SK-N-MC (cell line): ENCODE results near the gene CACNA1C.

Source experiments
- DNase-seq: peaks from one replicate; pipeline ENCODE4 v3.0.0-alpha.2; 2011; ENCODE audit warnings: low read depth, low spot score
- H3K27ac ChIP-seq: fragments of 200-600 bp; sonication (generic); 2 replicates; pipeline ENCODE4 v1.5.1; 2016; ENCODE audit warnings: mixed run types
- H3K36me3 ChIP-seq: fragments of 200-600 bp; sonication (generic); 2 replicates; pipeline ENCODE4 v1.6.1; 2017; ENCODE audit warnings: antibody characterized with exemption, low read length, mixed read lengths; ENCODE audit not compliant: insufficient read depth
- H3K4me3 ChIP-seq: fragments of 200-600 bp; sonication (generic); 2 replicates; pipeline ENCODE4 v1.5.1; 2016
- H3K9ac ChIP-seq: fragments of 200-600 bp; sonication (generic); 2 replicates; pipeline ENCODE4 v1.8.0; 2017; ENCODE audit warnings: mixed run types, mixed read lengths; ENCODE audit not compliant: insufficient read length
- H3K9me3 ChIP-seq: fragments of 200-600 bp; sonication (generic); 2 replicates; pipeline ENCODE4 v1.6.1; 2017; ENCODE audit warnings: low read depth, mild to moderate bottlenecking, antibody characterized with exemption, low read length, moderate library complexity, mixed read lengths
- EZH2 ChIP-seq: fragments of 200-600 bp; sonication (generic); IDR thresholded peaks from one replicate; pipeline ENCODE4 v1.6.1; 2017; ENCODE audit warnings: antibody characterized with exemption
- FOXP2 ChIP-seq: optimal IDR thresholded peaks from 2 replicates; pipeline ENCODE3; 2011; ENCODE audit warnings: mild to moderate bottlenecking, moderate library complexity; ENCODE audit not compliant: insufficient read depth; ENCODE audit errors: extremely low read length, control extremely low read depth
- POLR2AphosphoS5 ChIP-seq: IDR thresholded peaks from 2 replicates; pipeline ENCODE4 v1.6.1; 2012; ENCODE audit warnings: mild to moderate bottlenecking, low read depth, low read length, borderline replicate concordance

The CACNA1C gene

GRCh38 chr12:2366711-2367110, 313.9 kb downstream of the CACNA1C start:
- TF ChIP-seq POLR2AphosphoS5, result no peak
- no peak for TF ChIP-seq EZH2
- no peak for TF ChIP-seq FOXP2
- H3K9me3 ChIP-seq, result no peaks in the 10 kb centered on the region
- H3K36me3 ChIP-seq, result no peaks in the 10 kb centered on the region
- H3K9ac ChIP-seq, result no peak overlapping the region
- no peak overlapping the region for H3K4me3 ChIP-seq
- H3K27ac ChIP-seq, result no peak overlapping the region
- no peak for DNase-seq

DNA sequence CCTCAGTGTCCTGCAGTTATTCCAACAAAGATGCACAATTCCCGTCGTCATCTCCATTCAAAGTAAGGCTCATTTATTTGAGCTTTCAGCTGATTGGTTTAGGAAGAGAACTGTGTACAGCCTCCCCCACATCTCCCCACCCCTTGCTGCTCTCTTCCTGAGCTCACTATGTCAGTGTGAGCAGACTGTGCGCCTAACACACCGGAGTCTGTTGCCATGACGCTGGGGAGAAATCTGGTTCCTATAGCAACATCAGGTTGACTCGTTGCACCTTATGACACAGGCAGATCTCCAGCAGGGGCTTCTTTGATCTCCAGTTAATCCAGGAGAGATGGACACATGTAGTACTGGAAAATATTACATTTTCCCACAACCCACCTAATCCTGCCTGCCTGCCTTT, 319.4 kb downstream of the CACNA1C start:
- no peak overlapping the region for H3K9ac ChIP-seq
- no peak overlapping the region for H3K4me3 ChIP-seq
- no peaks in the 10 kb centered on the region for H3K36me3 ChIP-seq
- no peaks in the 10 kb centered on the region for H3K9me3 ChIP-seq
- no peak for TF ChIP-seq FOXP2
- no peak for TF ChIP-seq EZH2
- no peak for TF ChIP-seq POLR2AphosphoS5
- no peak for DNase-seq
- no peak overlapping the region for H3K27ac ChIP-seq

DNA sequence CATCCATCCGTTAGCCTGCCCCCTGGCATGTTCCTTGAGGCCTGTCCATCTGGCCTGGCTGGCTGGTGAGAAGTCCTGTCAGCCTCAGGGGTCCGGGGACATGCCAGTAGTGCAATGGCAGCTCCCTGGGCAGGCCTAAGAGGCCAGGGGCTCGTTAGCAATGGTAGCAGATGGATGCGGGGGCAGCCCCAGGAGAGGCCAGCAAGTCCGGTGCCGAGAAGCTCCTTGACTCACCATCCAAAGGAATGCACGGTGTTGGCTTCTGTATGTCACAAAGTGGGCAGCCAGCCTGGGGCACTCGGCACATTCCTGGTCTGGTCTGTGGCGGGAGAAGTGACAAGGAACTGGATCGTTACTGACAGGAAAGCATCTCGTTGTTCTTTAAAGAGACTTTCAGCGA, 319.9 kb downstream of the CACNA1C start:
- Histone ChIP-seq H3K36me3 (no peaks in the 10 kb centered on the region), H3K9ac (no peak overlapping the region), H3K27ac (no peak overlapping the region), H3K9me3 (no peaks in the 10 kb centered on the region), H3K4me3 (no peak overlapping the region)
- TF ChIP-seq FOXP2 (no peak), POLR2AphosphoS5 (no peak), EZH2 (no peak)
- no peak for DNase-seq

DNA sequence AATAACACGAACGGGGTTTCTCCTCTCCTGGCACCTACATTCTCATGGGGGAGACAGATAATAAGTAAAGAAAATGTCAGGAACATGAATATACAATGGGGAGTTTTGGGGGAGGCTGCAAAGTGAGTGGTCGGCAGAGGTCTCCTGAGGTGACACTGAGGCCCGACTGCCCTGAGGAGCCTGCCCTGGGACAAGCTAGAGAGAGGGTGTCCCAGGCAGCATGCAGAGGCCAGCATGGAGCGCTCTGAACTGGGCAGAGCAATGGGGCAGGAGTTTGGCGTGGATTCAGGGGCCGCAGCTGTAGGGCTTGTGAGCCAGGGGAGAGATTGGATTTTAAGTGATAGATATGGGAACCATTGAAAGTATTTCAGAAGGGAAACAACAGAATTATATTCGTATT, 320.5 kb downstream of the CACNA1C start:
- H3K36me3 ChIP-seq, result no peaks in the 10 kb centered on the region
- H3K9me3 ChIP-seq, result no peaks in the 10 kb centered on the region
- no peak overlapping the region for H3K4me3 ChIP-seq
- H3K27ac ChIP-seq, result no peak overlapping the region
- H3K9ac ChIP-seq, result no peak overlapping the region
- no peak for DNase-seq
- TF ChIP-seq EZH2 (no peak), POLR2AphosphoS5 (no peak), FOXP2 (no peak)

DNA sequence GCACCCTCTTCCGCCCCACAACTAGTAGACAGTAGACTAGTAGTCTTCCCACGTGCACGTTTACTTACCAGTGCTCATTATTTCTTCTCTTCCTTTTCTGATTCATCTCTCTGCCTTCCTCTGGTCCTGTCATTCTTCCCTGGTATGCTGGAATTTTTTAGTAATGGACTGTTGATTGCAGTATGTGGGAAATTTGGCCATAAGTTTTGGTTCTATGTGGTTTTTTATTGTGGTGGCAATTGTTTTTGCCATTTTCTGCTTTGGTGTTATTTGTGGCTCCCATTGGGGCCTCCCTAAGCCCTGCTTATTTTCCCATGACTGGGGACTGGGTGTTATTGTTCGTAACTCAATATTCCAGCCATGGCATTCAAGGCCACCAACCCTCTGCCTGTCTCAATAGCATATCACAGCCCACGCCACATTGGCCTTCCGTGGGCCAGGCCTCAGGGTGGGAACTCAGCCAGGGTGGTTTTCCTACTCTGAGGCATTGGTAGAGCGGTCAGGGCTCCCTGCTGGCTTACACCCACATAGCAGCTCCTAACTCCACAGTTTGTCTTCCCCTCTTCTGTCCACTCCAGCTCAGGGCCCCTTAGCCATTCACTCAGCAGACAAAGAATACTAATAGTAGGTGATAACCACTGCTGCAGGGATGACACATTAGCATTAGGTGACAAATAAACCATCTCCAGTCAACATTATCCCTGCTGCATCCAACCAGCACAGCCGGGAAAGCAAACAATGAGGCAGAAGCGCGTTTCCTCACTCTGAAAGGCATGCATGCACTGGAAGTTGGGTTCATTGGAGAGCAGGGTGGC, 321.5 kb downstream of the CACNA1C start:
- Histone ChIP-seq H3K4me3 (no peak overlapping the region), H3K9me3 (no peaks in the 10 kb centered on the region), H3K9ac (no peak overlapping the region), H3K27ac (no peak overlapping the region), H3K36me3 (no peaks in the 10 kb centered on the region)
- no peak for TF ChIP-seq FOXP2
- no peak for DNase-seq

DNA sequence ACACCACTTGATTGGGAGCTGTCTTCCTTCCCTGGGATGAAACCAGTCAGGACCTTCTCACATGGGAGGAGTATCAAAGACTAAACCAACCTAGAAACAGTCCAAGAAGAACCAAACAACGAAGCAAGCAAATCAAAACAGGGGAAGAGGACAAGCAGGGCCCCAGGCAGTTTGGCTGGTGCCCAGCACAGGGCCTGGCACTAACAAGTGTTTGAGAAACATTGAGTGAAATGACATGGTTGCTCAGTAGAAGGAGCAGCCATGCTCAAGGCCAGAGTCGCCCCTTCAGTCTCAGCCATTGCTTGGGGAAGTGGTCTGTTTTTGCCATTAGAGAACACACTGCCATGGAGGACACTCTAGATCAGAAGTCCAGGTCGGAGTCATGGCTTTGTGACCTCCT, 323.1 kb downstream of the CACNA1C start:
- DNase-seq, result no peak
- no peaks in the 10 kb centered on the region for H3K36me3 ChIP-seq
- no peak overlapping the region for H3K27ac ChIP-seq
- H3K9ac ChIP-seq, result no peak overlapping the region
- no peaks in the 10 kb centered on the region for H3K9me3 ChIP-seq
- TF ChIP-seq FOXP2, result no peak
- TF ChIP-seq POLR2AphosphoS5, result no peak
- TF ChIP-seq EZH2, result no peak
- no peak overlapping the region for H3K4me3 ChIP-seq

DNA sequence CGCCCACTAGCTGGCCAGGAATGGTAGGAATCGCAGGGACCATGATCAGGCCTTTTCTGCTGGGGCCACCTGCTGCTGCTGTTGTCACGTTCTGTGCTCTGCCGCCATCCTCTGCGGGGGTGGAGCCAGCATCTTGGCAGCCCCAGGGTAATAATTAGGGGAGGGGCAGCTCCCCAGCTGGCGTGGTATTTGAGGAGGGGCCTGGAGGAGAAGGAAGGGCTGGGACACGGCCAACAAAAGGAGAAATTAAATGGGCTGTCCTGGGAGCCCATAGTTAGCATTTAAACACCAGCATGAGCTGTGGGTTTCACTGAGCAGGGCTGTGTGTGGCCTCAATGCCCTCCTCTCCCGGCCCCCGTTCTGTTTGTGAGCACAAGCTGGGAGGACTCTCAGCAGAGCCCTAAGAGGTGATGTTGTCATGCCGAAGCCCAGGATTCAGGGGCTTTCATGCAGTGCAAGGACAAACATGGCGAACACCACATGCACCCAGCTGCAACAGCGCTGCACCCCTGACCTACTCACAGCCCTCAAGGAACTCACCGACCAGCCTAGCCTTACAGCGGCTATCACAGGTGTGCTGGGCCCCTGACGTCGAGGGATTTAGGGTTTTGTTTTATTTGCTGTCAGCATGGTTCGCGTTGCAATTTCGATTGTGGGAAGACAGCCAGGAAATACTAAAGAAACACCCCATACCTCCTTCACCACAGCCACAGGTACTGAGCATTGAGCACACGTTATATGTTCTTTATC, 324.3 kb downstream of the CACNA1C start:
- no peak for DNase-seq
- no peaks in the 10 kb centered on the region for H3K36me3 ChIP-seq
- H3K9me3 ChIP-seq, result no peaks in the 10 kb centered on the region
- no peak overlapping the region for H3K9ac ChIP-seq
- no peak overlapping the region for H3K4me3 ChIP-seq
- no peak for TF ChIP-seq FOXP2
- TF ChIP-seq POLR2AphosphoS5, result no peak
- H3K27ac ChIP-seq, result no peak overlapping the region

DNA sequence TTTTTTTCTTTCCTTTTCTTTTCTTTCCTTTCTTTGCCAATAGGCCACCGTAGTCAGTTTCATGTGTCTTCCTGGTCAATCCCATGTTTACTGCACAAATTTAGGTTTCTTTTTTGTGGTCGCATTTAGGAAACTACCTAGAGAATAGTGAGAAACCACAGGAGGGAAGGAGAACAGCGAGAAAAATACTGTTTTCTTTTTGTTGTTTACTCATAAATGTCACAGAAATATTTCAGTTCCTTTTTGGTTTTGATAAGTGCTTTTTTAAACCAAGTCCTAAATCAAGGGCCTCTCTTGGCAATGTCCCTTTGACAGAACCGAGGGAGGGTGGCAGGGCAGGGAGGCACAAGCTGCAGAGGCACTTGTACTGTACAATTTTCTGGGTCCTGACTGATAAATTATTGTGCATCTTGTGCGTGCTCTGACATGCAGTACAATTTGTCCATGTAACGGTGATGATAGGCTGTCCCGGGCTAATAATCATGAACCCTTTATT, 326.1 kb downstream of the CACNA1C start:
- H3K36me3 ChIP-seq, result no peaks in the 10 kb centered on the region
- H3K9ac ChIP-seq, result no peak overlapping the region
- no peak overlapping the region for H3K4me3 ChIP-seq
- H3K9me3 ChIP-seq, result no peaks in the 10 kb centered on the region
- no peak for DNase-seq
- no peak for TF ChIP-seq FOXP2
- no peak for TF ChIP-seq POLR2AphosphoS5
- no peak for TF ChIP-seq EZH2
- H3K27ac ChIP-seq, result peak overlapping the region; percentile 33; the same call in 1 of the 2 replicates

DNA sequence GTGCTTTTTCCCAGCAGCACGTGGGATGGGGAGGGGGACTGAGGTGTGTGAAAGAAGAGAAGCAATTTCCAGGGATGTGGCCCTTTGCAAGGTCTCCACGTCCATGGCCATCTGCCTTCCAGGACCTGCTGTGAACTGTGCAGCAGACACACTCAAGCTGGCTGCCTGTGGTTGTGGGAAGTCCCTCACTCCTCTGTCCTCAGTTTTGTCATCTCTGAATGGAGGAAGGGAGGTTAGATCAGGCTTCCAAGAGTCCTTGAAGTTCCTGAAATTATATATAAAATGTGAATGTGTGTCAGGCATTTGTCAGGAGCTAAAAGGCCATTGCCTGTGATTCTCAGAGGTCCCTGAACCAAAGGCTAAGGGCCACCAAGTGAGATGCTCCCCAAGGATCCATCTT, 328.2 kb downstream of the CACNA1C start:
- no peaks in the 10 kb centered on the region for H3K36me3 ChIP-seq
- no peak for TF ChIP-seq FOXP2
- H3K9ac ChIP-seq, result no peak overlapping the region
- H3K4me3 ChIP-seq, result no peak overlapping the region
- no peak overlapping the region for H3K27ac ChIP-seq
- no peak for DNase-seq
- no peaks in the 10 kb centered on the region for H3K9me3 ChIP-seq
